Pancreas (tissue), 10 donors: ENCODE measurements around the gene PRKD1. TPM values are rescaled to one million over a fixed set of nuclear protein-coding genes. Genes with fewer than 3 reads are reported as not detected.
A peak's percentile ranks its signal among the peaks of the same experiment; 100 is the strongest.
"Not testable (repeated sequence)": the region's sequence is repeated elsewhere in the genome, so short reads cannot be mapped to it uniquely, and the experiment has no call there.

Source experiments
- ATAC-seq, 4 donors: fragments of 200-7000 bp; cut with Tn5 transposase; one replicate each; pipeline versions ENCODE4 v1.8.0 to v1.9.1; 2020; ENCODE audit warnings: mild to moderate bottlenecking in 4 of 4, moderate library complexity in 4 of 4
- DNase-seq, 6 donors: peaks; one replicate each; pipeline ENCODE4 v3.0.0-alpha.2; 2020
- FAIRE-seq: peaks from 2 replicates; lab custom pipeline; 2012; peaks lifted over from hg19 to GRCh38; lab: Jason Lieb, UNC
- H3K27ac ChIP-seq, 4 donors: fragments of 200-600 bp; sonication (generic); 1 replicate in 3 of 4; 2 replicates in 1 of 4; pipeline versions ENCODE4 v1.5.0 to v1.8.0; 2020
- H3K27me3 ChIP-seq, 4 donors: fragments of 200-600 bp; one replicate each; pipeline ENCODE4 v1.8.0; 2021
- H3K36me3 ChIP-seq, 3 donors: fragments of 200-600 bp; sonication (generic) in 1 of 3; one replicate each; pipeline versions ENCODE4 v1.5.0 to v1.8.0; 2020 to 2021
- H3K4me1 ChIP-seq, 3 donors: fragments of 200-600 bp; one replicate each; pipeline ENCODE4 v1.8.0; 2021
- H3K4me3 ChIP-seq, 4 donors: fragments of 200-600 bp; sonication (generic) in 2 of 4; one replicate each; pipeline versions ENCODE4 v1.5.0 to v1.8.0; 2020 to 2021
- H3K9me3 ChIP-seq, 4 donors: fragments of 200-600 bp; one replicate each; pipeline ENCODE4 v1.8.0; 2021
- CTCF ChIP-seq, 4 donors: fragments of 200-600 bp; sonication (generic) in 3 of 4; IDR thresholded peaks; one replicate each; pipeline versions ENCODE4 v1.5.0 to v1.8.0; 2021; ENCODE audit warnings: antibody characterized with exemption in 4 of 4
- WGBS, 2 donors: extraction: QIAGEN DNeasy Blood & Tissue Kit; methylation state at CpG; one replicate each; pipeline ENCODE4 v1.1.7; 2013; 5-methylcytosine and 5-hydroxymethylcytosine counted together
- intact Hi-C, 3 donors: fragments of 100-400 bp; cut with DNase I; formaldehyde crosslinking; loops; one replicate each; pipeline versions ENCODE4 v1.11.1 to v1.14.2; 2022
- polyA plus RNA-seq, 2 donors: library from polyadenylated mRNA; stranded (reverse); fragments of 200-250 nt; gene quantifications; one replicate each; pipeline ENCODE4 v1.2.3, GENCODE V29; 2013
- total RNA-seq, 6 donors: library from RNA; stranded (reverse); fragmentation: NEBNext Ultra II Directional in 4 of 6; extraction: Animal tissue kit (Norgen Biotek cat#: 25700) in 4 of 6; gene quantifications; one replicate each; pipeline versions ENCODE4 v1.2.1 to v1.2.4, GENCODE V29; 2021 to 2023
- donor health status: healthy with polysubstance abuse.
- donor health status: DM: no; HTN: no; CAD: no; lungs with moderate emphysema.
- donor health status: DM: no; HTN: no; CAD: no.
- donor health status: control.
- donor health status: control.
- donor health status: Bipolar disorder and iron deficiency.
- donor health status: DM: yes; HTN: yes; CAD: no.
- donor health status: DM: no; HTN: no; CAD: no.
- donor health status: DM: no; HTN: no; CAD: no.
- donor health status: DM: yes; HTN: yes; CAD: no.

PRKD1 gene
- total and polyA plus RNA-seq, 8 donors, result 3.1 to 13.2 (median 4.2) TPM

GRCh38 chr14:29734732-29735131 is 192.9 kb downstream of the PRKD1 start:
- no peaks in the 10 kb centered on the region for H3K27me3 ChIP-seq
- intact Hi-C loops, result no loop called here
- no peak overlapping the region for H3K4me3 ChIP-seq

GRCh38 chr14:29726560-29727331 is 200.9 kb downstream of the PRKD1 start:
- peaks cover 7 to 20% (median 11%) of the 10 kb centered on the region in 3 donors for H3K4me1 ChIP-seq
- H3K27me3 ChIP-seq, H3K9me3 ChIP-seq, intact Hi-C loops, FAIRE-seq, H3K4me3 ChIP-seq, DNase-seq, H3K36me3 ChIP-seq, H3K27ac ChIP-seq: not testable (repeated sequence)
- ATAC-seq, result peak in 1 of 4 donors; percentile 11
- 82% methylated on average over 3 to 4 of the region's 4 CpGs for WGBS, 2 donors

More at GRCh38 chr14:29734732-29735131, 192.9 kb downstream of the PRKD1 start:
- 88 to 98% methylated on average over 1 of the region's 1 CpG for WGBS, 2 donors
- no peak for TF ChIP-seq CTCF (IDR thresholded peaks at IDR 0.05)
- DNase-seq (no peak), ATAC-seq (no peak), FAIRE-seq (no peak)
- Histone ChIP-seq H3K36me3 (no peaks in the 10 kb centered on the region), H3K27ac (no peak overlapping the region), H3K9me3 (no peaks in the 10 kb centered on the region), H3K4me1 (peaks cover 2 to 7% (median 6%) of the 10 kb centered on the region in 3 donors)

GRCh38 chr14:29724991-29725390 is 202.7 kb downstream of the PRKD1 start:
- H3K9me3 ChIP-seq, result no peaks in the 10 kb centered on the region
- H3K4me3 ChIP-seq, result no peak overlapping the region
- peaks cover 7 to 28% (median 19%) of the 10 kb centered on the region in 3 donors for H3K4me1 ChIP-seq
- FAIRE-seq, result no peak
- H3K36me3 ChIP-seq, result no peaks in the 10 kb centered on the region
- H3K27me3 ChIP-seq, result no peaks in the 10 kb centered on the region
- DNase-seq, result peak in 4 of 6 donors; percentile 40 to 78 (median 58)
- WGBS, 2 donors, result 28 to 34% methylated on average over 3 of the region's 3 CpGs
- no peak for TF ChIP-seq CTCF (IDR thresholded peaks at IDR 0.05)
- peak overlapping the region in 3 of 4 donors; percentile 2 to 33 (median 18) for H3K27ac ChIP-seq
- intact Hi-C loops, result no loop called here
- peak; percentile 94 to 96 (median 96) for ATAC-seq

GRCh38 chr14:29722831-29723230 is 204.8 kb downstream of the PRKD1 start:
- H3K36me3 ChIP-seq, result no peaks in the 10 kb centered on the region
- DNase-seq (no peak), FAIRE-seq (no peak), ATAC-seq (no peak)
- WGBS, 2 donors, result 94 to 100% methylated on average over 1 of the region's 1 CpG
- no peak overlapping the region for H3K4me3 ChIP-seq
- no peaks in the 10 kb centered on the region for H3K9me3 ChIP-seq
- intact Hi-C loops, result no loop called here
- H3K4me1 ChIP-seq, result peaks cover 7 to 28% (median 19%) of the 10 kb centered on the region in 3 donors
- no peak overlapping the region for H3K27ac ChIP-seq
- TF ChIP-seq CTCF (IDR thresholded peaks at IDR 0.05), result no peak
- H3K27me3 ChIP-seq, result no peaks in the 10 kb centered on the region

- Histone ChIP-seq H3K4me1 (peaks cover 7 to 28% (median 19%) of the 10 kb centered on the region in 3 donors), H3K36me3 (no peaks in the 10 kb centered on the region), H3K4me3 (no peak overlapping the region), H3K9me3 (no peaks in the 10 kb centered on the region), H3K27ac (no peak overlapping the region), H3K27me3 (no peaks in the 10 kb centered on the region)
- DNase-seq (no peak), FAIRE-seq (no peak), ATAC-seq (no peak)
- no peak for TF ChIP-seq CTCF (IDR thresholded peaks at IDR 0.05)
- intact Hi-C loops, result no loop called here
- 50 to 67% methylated on average over 2 of the region's 2 CpGs for WGBS, 2 donors
Measured at GRCh38 chr14:29721586-29721985, 206.1 kb downstream of the PRKD1 start.
